Immature natural killer cell (primary cell): ENCODE measurements around the gene CRYBG1. TPM values are rescaled to one million over a fixed set of nuclear protein-coding genes. Genes with fewer than 3 reads are reported as not detected.

Experiments used
- DNase-seq, 3 donors: peaks; one replicate each; pipeline ENCODE4 v3.0.0; 2022; ENCODE audit warnings: mixed read lengths in 1 of 3
- H3K27ac Mint-ChIP-seq, 6 donors: one replicate each; pipeline ENCODE4 v1.8.0; 2020; ENCODE audit warnings: mixed read lengths in 6 of 6, mild to moderate bottlenecking in 5 of 6, inconsistent platforms in 4 of 6, moderate library complexity in 3 of 6
- H3K27me3 Mint-ChIP-seq, 3 donors: one replicate each; pipeline ENCODE4 v1.8.0; 2020 to 2021; ENCODE audit warnings: low read depth in 3 of 3, mild to moderate bottlenecking in 3 of 3, mixed read lengths in 3 of 3, moderate library complexity in 3 of 3, inconsistent platforms in 1 of 3
- H3K36me3 Mint-ChIP-seq, 3 donors: one replicate each; pipeline ENCODE4 v1.8.0; 2020; ENCODE audit warnings: mixed read lengths in 3 of 3, inconsistent platforms in 2 of 3, mild to moderate bottlenecking in 2 of 3
- H3K4me1 Mint-ChIP-seq, 2 donors: one replicate each; pipeline ENCODE4 v1.8.0; 2020; ENCODE audit warnings: inconsistent platforms in 2 of 2, mild to moderate bottlenecking in 2 of 2, mixed read lengths in 2 of 2, moderate library complexity in 1 of 2
- H3K4me3 Mint-ChIP-seq, 5 donors: one replicate each; pipeline ENCODE4 v1.8.0; 2020; ENCODE audit warnings: mild to moderate bottlenecking in 5 of 5, mixed read lengths in 5 of 5, inconsistent platforms in 3 of 5, moderate library complexity in 3 of 5
- H3K9me3 Mint-ChIP-seq, 6 donors: one replicate each; pipeline ENCODE4 v1.8.0; 2020; ENCODE audit warnings: mild to moderate bottlenecking in 6 of 6, mixed read lengths in 6 of 6, inconsistent platforms in 4 of 6, moderate library complexity in 3 of 6
- polyA plus RNA-seq, 3 donors: library from polyadenylated mRNA; unstranded; fragments of 300-500 nt; fragmentation: Illumina TruSeq; gene quantifications; one replicate each; pipeline ENCODE4 v1.2.3, GENCODE V29; 2021

The CRYBG1 gene
- polyA plus RNA-seq, 3 donors from 2014 or later = 0.42 to 8.4 (median 3.2) TPM

DNA sequence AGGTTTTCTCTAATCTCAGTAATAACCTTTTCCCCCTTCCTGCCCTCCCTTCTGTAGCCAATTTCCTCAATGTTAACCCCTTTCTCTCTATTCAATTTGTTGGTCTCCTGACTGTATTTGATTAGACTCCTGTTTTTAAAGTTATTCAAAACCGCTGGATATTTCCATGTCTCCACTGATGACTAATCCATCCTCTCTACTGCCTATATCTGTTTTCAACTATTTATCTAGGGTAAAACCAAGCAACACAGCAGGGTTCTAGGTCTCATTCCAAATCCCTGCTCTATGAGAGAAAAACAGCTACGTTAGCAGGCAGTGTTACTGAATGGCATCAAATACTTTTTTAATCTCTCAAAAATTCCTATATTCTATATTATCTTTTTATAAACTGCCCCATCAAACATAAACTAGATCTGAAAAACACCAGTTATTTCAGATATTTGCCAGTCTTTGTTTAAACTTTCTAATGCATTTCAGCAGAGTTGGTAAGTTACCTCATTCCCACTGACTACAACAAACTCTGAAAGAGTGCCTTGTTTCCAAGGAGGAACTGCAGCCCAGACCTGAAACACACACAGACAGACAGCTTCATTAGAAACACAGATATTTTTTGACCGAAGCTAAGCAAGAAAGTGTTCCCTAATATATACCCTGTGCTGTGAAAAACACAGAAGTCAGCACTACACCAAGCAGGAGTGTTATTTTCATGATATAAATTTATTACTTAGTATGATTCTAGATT lies 260.6 kb downstream of the CRYBG1 start:
- H3K4me3 Mint-ChIP-seq = no peak overlapping the region
- H3K27ac Mint-ChIP-seq = no peak overlapping the region
- peaks cover 12 to 27% (median 24%) of the 10 kb centered on the region in 3 donors for H3K36me3 Mint-ChIP-seq
- H3K27me3 Mint-ChIP-seq = no peaks in the 10 kb centered on the region
- DNase-seq = no peak
- no peaks in the 10 kb centered on the region for H3K4me1 Mint-ChIP-seq
- H3K9me3 Mint-ChIP-seq = no peaks in the 10 kb centered on the region

Other genes with a start within 250 kb of the CRYBG1 start
- 10 to 100 TPM; 37.7 to 41.9 (median 41.7) TPM for gene ATG5, start 35.0 kb upstream of the CRYBG1 start, polyA plus RNA-seq